Measurements from ENCODE around the gene LMF1. TPM values are rescaled to one million over a fixed set of nuclear protein-coding genes. Genes with fewer than 3 reads are reported as not detected.

The LMF1 gene
- total RNA-seq, 1 donor from 2014 or later, result 24.6 TPM

DNA sequence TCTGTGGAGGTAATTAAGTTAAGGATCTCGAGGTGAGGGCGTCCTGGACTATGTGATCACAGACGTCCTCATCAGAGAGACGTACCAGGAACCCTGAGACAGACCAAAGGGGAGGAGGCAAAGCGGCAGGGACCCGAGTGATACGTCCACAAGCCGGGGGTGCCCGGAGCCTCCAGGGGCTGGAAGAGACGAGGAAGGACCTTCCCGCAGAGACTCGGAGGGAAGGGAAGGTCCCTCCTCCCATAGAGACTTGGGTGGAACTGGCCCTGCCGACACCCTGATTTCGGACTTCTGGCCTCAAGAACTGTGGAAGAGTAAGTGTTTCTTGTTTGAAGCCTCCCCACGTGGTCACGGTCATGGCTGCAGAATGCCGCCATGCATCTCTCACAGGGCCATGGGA is 30.8 kb downstream of the LMF1 start:
- H3K9me3 Mint-ChIP-seq (ENCODE audit: unreplicated experiment), result peaks cover 28% of the 10 kb centered on the region
- H3K4me3 Mint-ChIP-seq (ENCODE audit: unreplicated experiment), result no peak overlapping the region
- no peaks in the 10 kb centered on the region for H3K27me3 Mint-ChIP-seq (ENCODE audit: unreplicated experiment)
- TF ChIP-seq, protein P1, sequence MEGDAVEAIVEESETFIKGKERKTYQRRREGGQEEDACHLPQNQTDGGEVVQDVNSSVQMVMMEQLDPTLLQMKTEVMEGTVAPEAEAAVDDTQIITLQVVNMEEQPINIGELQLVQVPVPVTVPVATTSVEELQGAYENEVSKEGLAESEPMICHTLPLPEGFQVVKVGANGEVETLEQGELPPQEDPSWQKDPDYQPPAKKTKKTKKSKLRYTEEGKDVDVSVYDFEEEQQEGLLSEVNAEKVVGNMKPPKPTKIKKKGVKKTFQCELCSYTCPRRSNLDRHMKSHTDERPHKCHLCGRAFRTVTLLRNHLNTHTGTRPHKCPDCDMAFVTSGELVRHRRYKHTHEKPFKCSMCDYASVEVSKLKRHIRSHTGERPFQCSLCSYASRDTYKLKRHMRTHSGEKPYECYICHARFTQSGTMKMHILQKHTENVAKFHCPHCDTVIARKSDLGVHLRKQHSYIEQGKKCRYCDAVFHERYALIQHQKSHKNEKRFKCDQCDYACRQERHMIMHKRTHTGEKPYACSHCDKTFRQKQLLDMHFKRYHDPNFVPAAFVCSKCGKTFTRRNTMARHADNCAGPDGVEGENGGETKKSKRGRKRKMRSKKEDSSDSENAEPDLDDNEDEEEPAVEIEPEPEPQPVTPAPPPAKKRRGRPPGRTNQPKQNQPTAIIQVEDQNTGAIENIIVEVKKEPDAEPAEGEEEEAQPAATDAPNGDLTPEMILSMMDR (IDR thresholded peaks at IDR 0.05), result no peak
- no peak overlapping the region for H3K27ac Mint-ChIP-seq (ENCODE audit: unreplicated experiment)
- no peaks in the 10 kb centered on the region for H3K4me1 Mint-ChIP-seq (ENCODE audit: unreplicated experiment)
- H3K36me3 Mint-ChIP-seq (ENCODE audit: unreplicated experiment), result peaks cover 46% of the 10 kb centered on the region
- no peak for DNase-seq (ENCODE audit: extremely low spot score, unreplicated experiment)

DNA sequence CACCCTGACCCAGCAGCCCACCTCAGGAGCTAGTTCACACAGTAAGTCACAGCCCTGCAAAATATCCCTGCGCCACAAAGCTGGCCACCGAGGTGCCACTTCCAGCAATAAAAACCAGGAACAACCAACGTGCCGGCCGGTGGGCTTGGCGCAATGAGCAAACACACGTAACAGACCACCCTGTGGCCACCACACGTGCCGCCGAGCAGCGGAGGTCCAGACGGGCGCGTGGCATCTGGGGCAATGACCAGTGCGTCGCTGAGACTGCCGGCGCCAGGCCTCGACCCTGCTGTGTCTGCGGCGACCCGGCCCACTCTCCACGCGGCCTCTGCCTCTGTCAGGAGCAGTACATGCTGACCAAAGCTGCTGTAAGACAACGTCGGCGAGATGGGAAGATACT is 31.5 kb downstream of the LMF1 start:
- Mint-ChIP-seq H3K27me3 (ENCODE audit: unreplicated experiment) (no peaks in the 10 kb centered on the region), H3K27ac (ENCODE audit: unreplicated experiment) (no peak overlapping the region), H3K9me3 (ENCODE audit: unreplicated experiment) (peaks cover 28% of the 10 kb centered on the region), H3K36me3 (ENCODE audit: unreplicated experiment) (peaks cover 42% of the 10 kb centered on the region), H3K4me1 (ENCODE audit: unreplicated experiment) (no peaks in the 10 kb centered on the region), H3K4me3 (ENCODE audit: unreplicated experiment) (no peak overlapping the region)
- TF ChIP-seq, protein P1 (IDR thresholded peaks at IDR 0.05), result no peak
- DNase-seq (ENCODE audit: extremely low spot score, unreplicated experiment), result no peak

DNA sequence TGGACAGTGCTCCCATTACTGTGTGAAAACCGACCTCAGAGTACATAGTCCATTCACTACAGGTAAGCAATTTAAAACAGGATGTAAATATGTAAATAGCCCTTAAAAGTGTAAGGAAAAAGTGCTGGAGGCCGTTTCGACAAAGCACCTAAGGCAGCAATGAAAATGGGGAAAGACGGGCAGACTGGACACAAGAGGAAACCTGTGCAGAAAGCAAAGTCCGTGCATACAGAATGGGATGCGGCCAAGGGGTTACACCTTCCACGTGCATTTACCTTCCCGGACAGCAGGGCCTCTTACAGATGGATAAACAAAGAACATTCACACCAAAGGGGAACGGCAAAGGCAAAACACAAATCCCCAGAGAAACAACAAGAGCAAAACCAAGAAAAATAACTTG is 32.0 kb downstream of the LMF1 start:
- Mint-ChIP-seq H3K27me3 (ENCODE audit: unreplicated experiment) (no peaks in the 10 kb centered on the region), H3K27ac (ENCODE audit: unreplicated experiment) (no peak overlapping the region), H3K4me1 (ENCODE audit: unreplicated experiment) (no peaks in the 10 kb centered on the region), H3K4me3 (ENCODE audit: unreplicated experiment) (no peak overlapping the region), H3K9me3 (ENCODE audit: unreplicated experiment) (peaks cover 24% of the 10 kb centered on the region), H3K36me3 (ENCODE audit: unreplicated experiment) (peaks cover 36% of the 10 kb centered on the region)
- DNase-seq (ENCODE audit: extremely low spot score, unreplicated experiment), result no peak
- TF ChIP-seq, protein P1 (IDR thresholded peaks at IDR 0.05), result no peak

DNA sequence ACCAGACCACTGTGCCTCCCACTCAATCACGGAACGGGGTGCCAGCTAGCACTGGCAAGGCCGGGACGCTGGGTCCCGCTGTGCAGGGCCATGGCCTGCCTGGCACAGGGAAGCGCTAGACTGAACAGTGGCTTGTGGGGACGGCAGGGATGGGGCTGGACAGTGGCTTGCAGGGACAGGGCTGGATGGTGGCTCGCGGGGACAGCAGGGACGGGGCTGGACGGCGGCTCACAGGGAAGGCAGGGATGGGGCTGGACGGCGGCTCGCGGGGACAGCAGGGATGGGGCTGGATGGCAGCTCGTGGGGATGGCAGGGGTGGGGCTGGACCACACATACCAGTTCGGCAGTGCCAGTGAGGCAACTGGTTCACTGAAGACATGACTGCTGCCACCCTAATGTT is 32.6 kb downstream of the LMF1 start:
- H3K27me3 Mint-ChIP-seq (ENCODE audit: unreplicated experiment), result no peaks in the 10 kb centered on the region
- TF ChIP-seq, protein P1 (IDR thresholded peaks at IDR 0.05), result no peak
- H3K4me1 Mint-ChIP-seq (ENCODE audit: unreplicated experiment), result no peaks in the 10 kb centered on the region
- no peak overlapping the region for H3K4me3 Mint-ChIP-seq (ENCODE audit: unreplicated experiment)
- H3K27ac Mint-ChIP-seq (ENCODE audit: unreplicated experiment), result no peak overlapping the region
- H3K9me3 Mint-ChIP-seq (ENCODE audit: unreplicated experiment), result peaks cover 22% of the 10 kb centered on the region
- H3K36me3 Mint-ChIP-seq (ENCODE audit: unreplicated experiment), result peaks cover 35% of the 10 kb centered on the region
- DNase-seq (ENCODE audit: extremely low spot score, unreplicated experiment), result no peak

DNA sequence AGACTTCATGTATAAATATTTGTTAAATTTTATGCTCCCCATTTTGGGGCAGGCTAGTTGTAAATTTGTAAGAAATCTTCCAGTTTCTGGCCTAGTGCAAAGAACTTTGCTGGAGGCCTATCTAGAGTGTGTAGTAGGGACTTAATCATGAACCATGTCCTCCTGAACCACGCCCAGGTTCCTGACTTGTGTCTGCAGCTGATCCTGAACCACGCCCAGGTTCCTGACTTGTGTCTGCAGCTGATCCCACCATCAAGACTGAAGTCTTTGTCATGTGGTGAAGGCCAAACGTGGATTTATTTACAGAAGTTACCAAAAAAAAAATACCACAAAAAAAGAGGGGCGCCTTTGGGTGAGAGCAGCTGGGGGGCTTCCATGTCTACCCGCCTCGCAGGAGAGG is 33.1 kb downstream of the LMF1 start:
- no peaks in the 10 kb centered on the region for H3K27me3 Mint-ChIP-seq (ENCODE audit: unreplicated experiment)
- H3K36me3 Mint-ChIP-seq (ENCODE audit: unreplicated experiment), result peaks cover 35% of the 10 kb centered on the region
- H3K4me3 Mint-ChIP-seq (ENCODE audit: unreplicated experiment), result no peak overlapping the region
- DNase-seq (ENCODE audit: extremely low spot score, unreplicated experiment), result no peak
- H3K27ac Mint-ChIP-seq (ENCODE audit: unreplicated experiment), result no peak overlapping the region
- H3K9me3 Mint-ChIP-seq (ENCODE audit: unreplicated experiment), result peaks cover 20% of the 10 kb centered on the region
- TF ChIP-seq, protein P1 (IDR thresholded peaks at IDR 0.05), result no peak
- H3K4me1 Mint-ChIP-seq (ENCODE audit: unreplicated experiment), result no peaks in the 10 kb centered on the region

Measured in osteocyte (in vitro differentiated cells).